Chondrocyte (in vitro differentiated cells): ENCODE data around the gene AS3MT. TPM values are rescaled to one million over a fixed set of nuclear protein-coding genes. Genes with fewer than 3 reads are reported as not detected.
"Not testable (repeated sequence)": the region's sequence is repeated elsewhere in the genome, so short reads cannot be mapped to it uniquely, and the experiment has no call there.

Source experiments
- DNase-seq: peaks from one replicate; pipeline ENCODE4 v3.0.0; 2021; ENCODE audit warnings: mixed read lengths, low spot score
- H3K27ac Mint-ChIP-seq: one replicate; pipeline ENCODE4 v1.8.0; 2021; ENCODE audit warnings: mild to moderate bottlenecking, moderate library complexity, mixed read lengths; ENCODE audit not compliant: unreplicated experiment
- H3K27me3 Mint-ChIP-seq: 2 replicates; pipeline ENCODE4 v1.8.0; 2021; ENCODE audit warnings: low read depth, mixed read lengths
- H3K36me3 Mint-ChIP-seq: 2 replicates; pipeline ENCODE4 v1.8.0; 2021; ENCODE audit warnings: low read depth, mixed read lengths
- H3K4me1 Mint-ChIP-seq: 2 replicates; pipeline ENCODE4 v1.8.0; 2021; ENCODE audit warnings: low read depth, mild to moderate bottlenecking, mixed read lengths
- H3K4me3 Mint-ChIP-seq: one replicate; pipeline ENCODE4 v1.8.0; 2021; ENCODE audit warnings: mild to moderate bottlenecking, moderate library complexity, mixed read lengths; ENCODE audit not compliant: unreplicated experiment
- H3K9me3 Mint-ChIP-seq: 2 replicates; pipeline ENCODE4 v1.8.0; 2021; ENCODE audit warnings: low read depth, mixed read lengths
- total RNA-seq: library from RNA; stranded (reverse); gene quantifications from 3 replicates; pipeline ENCODE4 v1.2.1, GENCODE V29; 2021
- TF ChIP-seq, protein P1 (sequence below): fragments of 200-600 bp; sonication (generic); IDR thresholded peaks from 2 replicates; pipeline ENCODE4 v1.5.0; 2021; ENCODE audit warnings: antibody characterized with exemption, mild to moderate bottlenecking, moderate library complexity

Gene AS3MT
- total RNA-seq, 1 donor from 2014 or later, result 2.2 TPM

DNA sequence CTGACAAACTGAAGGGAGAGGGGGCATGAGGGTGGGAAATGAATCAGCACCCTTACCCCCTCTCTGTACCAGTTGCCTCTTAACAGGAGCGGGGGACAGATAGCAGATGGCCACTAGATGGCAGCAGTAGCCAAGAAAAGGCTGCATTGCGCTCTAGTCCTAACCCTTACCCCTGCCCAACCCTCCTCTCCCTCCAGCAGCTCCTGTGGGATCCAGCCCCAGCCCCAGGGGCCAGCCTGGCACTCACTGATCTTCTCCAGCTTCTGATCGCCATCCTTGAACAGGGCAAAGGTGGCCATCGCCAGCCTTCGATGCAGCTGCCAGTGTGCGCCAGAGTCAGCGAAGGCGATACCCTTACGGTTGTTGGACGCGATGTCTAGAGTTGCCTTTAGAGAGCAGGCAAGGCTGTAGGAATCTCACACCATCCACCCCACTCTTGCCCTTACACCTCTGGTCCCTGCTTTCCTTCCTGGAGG, 34.2 kb upstream of the AS3MT start:
- Mint-ChIP-seq H3K27ac (no peak overlapping the region), H3K36me3 (peaks cover 8% of the 10 kb centered on the region), H3K4me3 (no peak overlapping the region), H3K27me3 (peaks cover 4% of the 10 kb centered on the region), H3K4me1 (peaks cover 15% of the 10 kb centered on the region), H3K9me3 (peaks cover 13% of the 10 kb centered on the region)
- DNase-seq, result no peak
- TF ChIP-seq, protein P1, sequence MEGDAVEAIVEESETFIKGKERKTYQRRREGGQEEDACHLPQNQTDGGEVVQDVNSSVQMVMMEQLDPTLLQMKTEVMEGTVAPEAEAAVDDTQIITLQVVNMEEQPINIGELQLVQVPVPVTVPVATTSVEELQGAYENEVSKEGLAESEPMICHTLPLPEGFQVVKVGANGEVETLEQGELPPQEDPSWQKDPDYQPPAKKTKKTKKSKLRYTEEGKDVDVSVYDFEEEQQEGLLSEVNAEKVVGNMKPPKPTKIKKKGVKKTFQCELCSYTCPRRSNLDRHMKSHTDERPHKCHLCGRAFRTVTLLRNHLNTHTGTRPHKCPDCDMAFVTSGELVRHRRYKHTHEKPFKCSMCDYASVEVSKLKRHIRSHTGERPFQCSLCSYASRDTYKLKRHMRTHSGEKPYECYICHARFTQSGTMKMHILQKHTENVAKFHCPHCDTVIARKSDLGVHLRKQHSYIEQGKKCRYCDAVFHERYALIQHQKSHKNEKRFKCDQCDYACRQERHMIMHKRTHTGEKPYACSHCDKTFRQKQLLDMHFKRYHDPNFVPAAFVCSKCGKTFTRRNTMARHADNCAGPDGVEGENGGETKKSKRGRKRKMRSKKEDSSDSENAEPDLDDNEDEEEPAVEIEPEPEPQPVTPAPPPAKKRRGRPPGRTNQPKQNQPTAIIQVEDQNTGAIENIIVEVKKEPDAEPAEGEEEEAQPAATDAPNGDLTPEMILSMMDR, result peak; percentile 95

DNA sequence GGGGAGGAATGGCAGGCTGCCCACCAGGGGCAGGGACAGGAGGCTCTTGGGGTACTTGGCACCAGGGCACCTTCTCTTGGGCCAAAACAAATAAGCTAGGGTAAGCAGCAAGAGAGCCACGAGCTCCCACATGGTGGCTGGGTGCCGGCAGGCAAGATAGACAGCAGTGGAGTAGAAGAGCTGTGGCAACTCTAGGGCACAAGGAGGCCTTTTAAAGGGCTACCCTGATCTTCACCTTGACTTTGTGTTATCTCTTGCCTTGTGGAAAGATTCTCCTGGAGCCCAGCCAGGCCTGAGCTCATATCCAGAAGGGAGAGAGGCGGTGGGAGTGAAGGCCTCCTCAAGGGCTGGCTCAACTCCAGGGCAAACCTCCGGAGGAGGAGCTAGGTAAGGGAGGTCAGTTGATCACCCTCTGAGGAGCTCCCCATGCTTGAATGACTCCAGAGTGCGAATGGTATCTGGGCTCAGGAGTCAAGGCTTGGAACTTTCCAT, 32.0 kb upstream of the AS3MT start, which contains the start of gene CYP17A1:
CYP17A1 (minus strand) TSS at position 184 of the 492 bp plus-strand sequence; CDS start at position 132, 52 bp downstream.
- Mint-ChIP-seq H3K27me3 (peaks cover 14% of the 10 kb centered on the region), H3K9me3 (peaks cover 13% of the 10 kb centered on the region), H3K4me1 (peaks cover 11% of the 10 kb centered on the region), H3K36me3 (peaks cover 8% of the 10 kb centered on the region), H3K27ac (no peak within 1 kb of the TSS), H3K4me3 (no peak within 1 kb of the TSS)
- TF ChIP-seq, protein P1, result no peak
- DNase-seq, result no peak

DNA sequence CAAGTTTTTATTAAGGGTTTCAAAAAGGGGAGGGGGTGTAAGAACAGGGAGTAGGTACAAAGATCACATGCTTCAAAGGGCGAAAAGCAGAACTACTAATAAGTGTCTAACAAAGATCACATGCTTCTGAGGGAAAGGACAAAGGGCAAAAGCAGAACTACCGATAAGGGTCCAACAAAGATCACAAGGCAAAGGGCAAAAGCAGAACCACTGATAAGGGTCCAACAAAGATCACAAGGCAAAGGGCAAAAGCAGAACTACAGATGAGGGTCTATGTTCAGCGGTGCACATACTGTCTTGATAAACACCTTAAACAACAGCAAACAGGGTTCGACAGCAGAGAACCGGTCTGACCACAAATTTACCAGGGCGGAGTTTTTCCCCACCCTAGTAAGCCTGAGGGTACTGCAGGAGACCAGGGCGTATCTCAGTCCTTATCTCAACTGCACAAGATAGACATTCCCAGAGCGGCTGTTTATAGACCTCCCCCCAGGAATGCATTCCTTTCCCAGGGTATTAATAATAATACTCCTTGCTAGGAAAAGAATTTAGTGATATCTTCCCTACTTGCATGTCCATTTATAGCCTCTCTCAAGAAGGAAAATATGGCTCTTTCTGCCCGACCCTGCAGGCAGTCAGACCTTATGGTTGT, 30.9 kb upstream of the AS3MT start:
- peaks cover 15% of the 10 kb centered on the region for H3K9me3 Mint-ChIP-seq
- not testable (repeated sequence) for H3K27ac Mint-ChIP-seq, H3K4me3 Mint-ChIP-seq, DNase-seq
- H3K36me3 Mint-ChIP-seq, result peaks cover 12% of the 10 kb centered on the region
- H3K27me3 Mint-ChIP-seq, result peaks cover 21% of the 10 kb centered on the region
- H3K4me1 Mint-ChIP-seq, result peaks cover 11% of the 10 kb centered on the region

DNA sequence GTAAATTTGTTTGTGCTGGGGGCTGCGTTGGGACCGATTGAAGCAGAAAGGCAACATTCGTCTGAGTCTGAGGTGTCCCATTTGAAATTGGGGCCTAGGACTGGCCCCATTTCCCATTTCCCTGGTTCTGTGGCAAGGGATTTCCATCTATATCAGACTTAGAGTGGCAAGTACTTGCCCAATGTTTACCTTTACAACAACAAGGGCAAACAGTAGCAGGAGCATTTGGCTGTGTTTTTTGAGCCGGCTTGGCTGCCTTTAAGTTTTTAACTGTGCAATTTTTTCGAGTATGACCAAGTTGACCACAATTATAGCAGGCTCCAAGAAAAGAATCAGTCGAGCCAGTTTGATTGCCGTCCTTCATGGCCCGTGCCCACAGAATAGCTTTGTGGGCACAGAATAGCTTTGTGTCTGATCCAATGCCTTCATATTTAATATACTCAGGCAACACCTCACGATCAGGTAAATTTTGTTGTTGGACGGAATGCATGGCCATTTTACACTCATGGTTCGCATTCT, 27.4 kb upstream of the AS3MT start:
- H3K4me1 Mint-ChIP-seq, result peaks cover 6% of the 10 kb centered on the region
- peaks cover 26% of the 10 kb centered on the region for H3K9me3 Mint-ChIP-seq
- no peak overlapping the region for H3K27ac Mint-ChIP-seq
- DNase-seq, result no peak
- no peak overlapping the region for H3K4me3 Mint-ChIP-seq
- peaks cover 16% of the 10 kb centered on the region for H3K36me3 Mint-ChIP-seq
- TF ChIP-seq, protein P1, result no peak
- peaks cover 21% of the 10 kb centered on the region for H3K27me3 Mint-ChIP-seq

DNA sequence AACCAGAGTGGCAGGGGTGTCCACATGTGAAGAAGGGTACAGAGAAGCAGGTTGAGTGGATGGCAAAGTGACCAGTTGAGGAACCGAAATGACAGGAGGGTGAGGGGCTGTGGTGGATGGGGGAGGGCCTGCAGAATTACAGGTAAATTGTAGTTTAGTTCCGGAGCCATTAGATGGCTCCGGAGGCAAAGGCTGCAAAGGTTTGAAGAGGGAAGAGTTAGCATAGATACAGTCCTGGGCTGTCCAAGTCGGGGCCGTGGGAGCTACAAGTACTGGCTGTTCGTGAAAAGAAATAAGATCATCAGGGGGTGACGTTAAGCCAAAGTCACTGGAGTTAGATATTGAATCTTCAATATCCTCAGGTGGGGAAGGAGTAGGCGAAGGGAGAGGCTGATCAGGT, 26.1 kb upstream of the AS3MT start:
- Mint-ChIP-seq H3K27me3 (peaks cover 21% of the 10 kb centered on the region), H3K36me3 (peaks cover 13% of the 10 kb centered on the region), H3K9me3 (peaks cover 19% of the 10 kb centered on the region)
- not testable (repeated sequence) for H3K4me1 Mint-ChIP-seq, H3K27ac Mint-ChIP-seq, H3K4me3 Mint-ChIP-seq, DNase-seq
- TF ChIP-seq, protein P1, result peak; percentile 14

DNA sequence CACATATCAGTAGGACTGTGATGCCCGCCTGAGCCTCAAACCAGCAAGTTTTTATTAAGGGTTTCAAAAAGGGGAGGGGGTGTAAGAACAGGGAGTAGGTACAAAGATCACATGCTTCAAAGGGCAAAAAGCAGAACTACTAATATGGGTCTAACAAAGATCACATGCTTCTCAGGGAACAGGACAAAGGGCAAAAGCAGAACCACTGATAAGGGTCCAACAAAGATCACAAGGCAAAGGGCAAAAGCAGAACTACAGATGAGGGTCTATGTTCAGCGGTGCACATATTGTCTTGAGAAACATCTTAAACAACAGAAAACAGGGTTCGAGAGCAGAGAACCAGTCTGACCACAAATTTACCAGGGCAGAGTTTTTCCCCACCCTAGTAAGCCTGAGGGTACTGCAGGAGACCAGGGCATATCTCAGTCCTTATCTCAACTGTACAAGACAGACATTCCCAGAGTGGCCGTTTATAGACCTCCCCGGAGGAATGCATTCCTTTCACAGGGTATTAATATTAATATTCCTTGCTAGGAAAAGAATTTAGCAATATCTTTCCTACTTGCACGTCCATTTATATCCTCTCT, 25.0 kb upstream of the AS3MT start:
- not testable (repeated sequence) for H3K36me3 Mint-ChIP-seq, DNase-seq, H3K27ac Mint-ChIP-seq, H3K4me1 Mint-ChIP-seq, H3K4me3 Mint-ChIP-seq
- peaks cover 21% of the 10 kb centered on the region for H3K27me3 Mint-ChIP-seq
- peaks cover 13% of the 10 kb centered on the region for H3K9me3 Mint-ChIP-seq
